ENCODE data around the gene BARX2.

The BARX2 gene

DNA sequence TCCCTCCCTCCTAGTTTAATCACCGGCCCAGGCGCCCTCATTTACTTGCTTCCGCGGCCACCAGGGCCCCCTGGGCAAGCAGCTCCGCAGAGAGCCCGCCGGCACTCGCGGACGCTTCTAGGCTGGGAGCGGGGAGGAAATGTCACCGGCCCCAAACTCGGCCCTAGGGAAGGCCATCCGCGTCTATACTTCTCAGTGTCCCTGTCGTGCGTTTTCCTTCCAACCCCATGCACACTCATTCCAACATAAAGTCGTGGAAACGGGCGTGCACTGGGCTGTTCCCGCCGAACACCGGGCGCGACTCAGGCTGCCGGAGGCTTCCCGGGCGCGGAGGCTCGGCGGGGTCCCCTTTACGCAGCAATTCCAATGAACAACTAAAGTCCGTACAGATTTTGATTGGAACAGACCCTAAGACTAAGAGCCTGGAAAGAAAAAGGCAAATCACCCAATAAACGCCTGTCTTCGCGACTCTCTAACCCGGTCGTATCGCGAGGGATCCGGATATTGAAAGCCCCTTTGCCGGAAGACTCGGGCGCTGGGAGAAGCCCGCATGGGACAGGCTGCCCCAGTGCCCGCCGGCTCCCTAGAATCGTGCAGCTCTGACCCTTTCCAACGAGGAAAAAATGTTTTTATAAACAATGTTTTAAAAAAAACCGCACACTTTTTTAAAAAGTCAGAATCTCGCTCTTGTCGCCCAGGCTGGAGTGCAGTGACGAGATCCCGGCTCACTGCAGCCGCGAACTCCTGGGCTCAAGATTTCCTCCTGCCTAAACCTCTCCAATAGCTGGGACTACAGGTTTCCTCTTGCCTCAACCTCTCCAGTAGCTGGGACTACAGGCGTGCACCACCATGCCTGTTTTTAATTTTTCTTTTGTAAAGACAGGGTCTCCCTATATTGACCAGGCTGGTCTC is 1.3 kb upstream of the BARX2 start:
- no peak for DNase-seq

DNA sequence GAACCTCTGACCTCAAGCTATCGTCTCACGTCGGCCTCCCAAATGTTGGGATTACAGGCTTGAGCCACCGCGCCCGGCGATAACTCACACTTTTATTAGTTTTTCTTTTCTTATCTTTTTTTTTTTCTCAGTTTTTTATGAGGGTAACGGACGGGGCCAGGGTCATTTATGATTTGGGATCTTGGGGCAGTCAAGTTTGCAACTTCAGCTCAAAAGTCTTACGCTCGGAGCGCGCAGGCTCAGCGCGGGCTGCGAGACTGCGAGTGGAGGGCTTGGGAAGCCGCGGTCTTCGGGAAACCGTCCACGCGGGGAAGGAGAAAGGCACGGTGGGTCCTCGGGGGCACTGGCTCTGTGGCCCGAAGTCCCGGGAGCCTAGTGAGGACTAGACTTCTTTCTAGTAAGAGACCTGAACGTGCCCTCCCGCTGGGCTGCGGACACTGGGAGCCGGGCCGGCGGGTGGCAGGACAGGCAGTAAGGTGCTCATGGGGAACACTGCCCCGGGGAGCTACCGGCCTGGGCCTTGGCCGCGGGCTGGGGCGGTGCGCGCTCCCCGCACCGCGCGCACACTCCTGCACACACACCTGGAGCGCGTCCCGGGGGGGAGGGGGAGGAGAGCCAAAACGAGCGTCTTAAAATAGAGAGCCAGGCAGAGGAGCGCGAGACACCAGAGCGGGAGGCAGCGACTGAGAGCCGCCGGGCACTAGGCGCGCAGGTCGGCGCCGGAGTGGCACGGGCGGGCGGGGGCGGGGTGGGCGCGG is 476 bp upstream of the BARX2 start:
- no peak for DNase-seq

- DNase-seq: no peak
Observed at GRCh38 chr11:129376658-129377341, 1.2 kb downstream of the BARX2 start.

DNA sequence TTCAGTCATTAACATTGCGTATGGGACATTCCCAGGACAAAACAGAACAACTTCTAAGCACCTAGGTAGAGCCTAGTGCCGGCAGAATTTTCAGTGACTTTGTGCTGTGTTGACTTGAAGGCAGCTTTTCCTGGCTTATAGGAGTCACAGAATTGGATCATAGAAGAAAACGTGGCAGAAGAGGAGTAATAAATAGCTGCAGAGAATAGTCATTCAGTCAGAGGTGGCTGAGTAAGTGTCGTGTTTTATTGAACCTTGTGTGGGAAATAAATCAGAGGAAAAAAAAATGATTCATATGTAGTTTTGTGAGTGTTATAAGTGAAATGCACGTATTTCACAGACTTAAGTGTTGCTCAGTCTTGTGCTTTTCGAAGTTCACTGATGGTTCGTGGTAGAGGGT is 2.1 kb downstream of the BARX2 start:
- DNase-seq: no peak

DNA sequence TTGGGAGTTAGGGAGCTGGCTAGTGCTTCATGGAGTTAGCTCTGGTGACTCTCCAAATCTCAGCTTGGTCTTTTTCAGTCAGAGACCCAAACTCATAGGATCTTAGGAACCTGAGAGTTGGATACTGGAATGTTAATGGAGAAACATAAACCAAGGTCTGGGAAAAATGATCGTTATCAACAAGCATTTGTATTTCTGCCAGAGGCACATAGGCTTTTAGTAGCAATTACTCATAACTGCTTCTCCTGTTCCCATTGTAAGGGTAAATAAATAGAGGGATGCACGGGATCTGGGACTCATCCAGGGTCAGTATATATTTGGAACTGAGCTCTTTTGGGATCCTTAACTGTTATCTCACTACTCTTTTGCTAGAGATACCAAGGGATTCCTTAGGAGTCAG is 4.8 kb downstream of the BARX2 start:
- no peak for DNase-seq

GRCh38 chr11:129382583-129382982 is 6.9 kb downstream of the BARX2 start:
- DNase-seq: no peak

- DNase-seq: no peak
Observed at GRCh38 chr11:129383060-129383459, 7.4 kb downstream of the BARX2 start.

DNA sequence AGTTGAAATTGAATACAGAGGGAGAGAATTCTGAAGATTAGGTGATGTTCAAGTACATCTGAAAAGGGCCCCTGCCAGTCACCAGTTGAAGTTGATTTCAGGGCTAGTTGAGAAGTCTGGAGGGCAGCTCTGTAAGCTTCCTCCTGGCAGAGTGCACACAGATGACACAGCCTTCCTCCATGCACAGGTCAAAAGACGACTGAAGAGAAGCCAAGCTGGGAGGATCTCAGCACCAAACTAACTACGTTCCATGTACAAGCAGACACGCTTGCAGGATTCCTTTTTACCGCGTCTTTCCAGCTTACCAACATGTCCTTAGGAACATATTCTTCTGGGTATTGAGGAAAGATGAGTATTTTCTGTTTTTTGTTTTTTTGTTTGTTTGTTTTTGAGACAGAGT is 7.9 kb downstream of the BARX2 start:
- DNase-seq: no peak

- DNase-seq: no peak
Observed at GRCh38 chr11:129384415-129384814, 8.8 kb downstream of the BARX2 start.

GRCh38 chr11:129385801-129386200 is 10.2 kb downstream of the BARX2 start:
- DNase-seq: no peak

DNA sequence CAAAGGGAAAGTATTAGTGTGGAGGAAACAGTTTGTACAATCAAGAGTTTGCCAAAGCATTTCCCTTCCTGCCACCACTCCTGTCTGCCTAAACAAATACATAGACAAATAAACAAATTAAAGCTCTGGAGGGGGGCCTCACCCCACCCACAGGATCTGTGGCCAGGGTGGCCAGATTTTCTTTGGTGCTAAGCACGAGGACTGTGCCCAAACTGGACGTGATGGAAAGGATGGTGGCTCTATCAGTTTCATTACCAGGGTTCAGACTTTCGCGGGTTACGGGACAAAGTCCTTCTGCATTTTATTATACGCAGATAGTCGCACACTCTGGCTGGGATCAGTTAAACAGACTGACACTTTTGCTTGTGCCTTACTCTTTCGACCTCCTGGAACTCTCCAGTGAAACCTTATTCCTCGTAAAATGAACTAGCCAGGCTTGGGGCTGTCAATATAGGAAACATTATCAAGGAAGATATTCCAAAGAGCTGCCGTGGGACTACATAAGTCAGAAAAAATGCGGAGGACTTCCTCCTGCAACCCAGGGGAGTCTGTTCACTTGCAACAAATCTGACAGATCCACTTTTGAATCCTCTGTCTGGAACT is 11.2 kb downstream of the BARX2 start:
- DNase-seq: no peak

- no peak for DNase-seq
Observed at GRCh38 chr11:129387434-129387833, 11.8 kb downstream of the BARX2 start.

DNA sequence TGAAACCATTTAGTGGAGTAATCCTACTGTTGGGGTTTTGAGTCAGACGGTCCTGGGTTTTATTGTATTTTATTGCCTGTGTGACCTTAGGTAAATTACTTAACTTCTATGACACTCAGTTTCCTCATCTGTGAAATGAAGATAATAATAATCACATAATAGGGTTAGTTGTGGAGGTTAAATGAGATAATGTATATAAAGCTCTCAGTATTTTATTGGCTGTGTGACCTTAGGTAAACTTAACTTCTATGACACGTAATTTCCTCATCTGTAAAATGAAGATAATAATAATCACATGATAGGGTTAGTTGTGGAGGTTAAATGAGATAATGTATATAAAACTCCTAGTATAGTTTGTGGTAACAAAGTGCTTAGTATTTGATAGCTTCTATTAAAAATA is 13.2 kb downstream of the BARX2 start:
- DNase-seq: no peak

DNA sequence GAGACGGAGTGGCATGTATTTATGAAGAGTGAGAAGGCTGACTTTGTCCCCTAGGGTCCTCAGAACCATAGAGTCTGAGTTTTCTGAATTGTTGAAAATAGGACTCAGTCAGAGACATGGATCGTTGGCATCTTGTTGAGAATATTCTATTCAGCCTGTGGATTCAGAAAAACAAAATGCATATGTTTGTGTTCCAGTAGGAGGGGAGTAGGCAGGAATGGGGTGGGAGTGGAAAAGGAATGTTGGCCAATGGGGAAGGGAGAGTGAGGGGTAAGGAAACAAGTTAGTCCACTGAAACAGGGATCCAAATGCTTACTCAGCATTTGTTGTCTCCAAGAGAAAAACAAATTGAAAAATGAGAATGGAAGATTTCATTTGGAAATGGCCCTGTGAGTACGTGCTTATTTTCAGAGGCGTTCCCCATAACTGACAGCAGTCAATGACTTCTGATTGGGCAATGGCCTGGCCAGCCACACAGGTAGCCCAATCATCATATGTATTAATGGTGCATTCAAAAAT is 14.7 kb downstream of the BARX2 start:
- no peak for DNase-seq

GRCh38 chr11:129391360-129391759 is 15.7 kb downstream of the BARX2 start:
- DNase-seq: no peak

DNA sequence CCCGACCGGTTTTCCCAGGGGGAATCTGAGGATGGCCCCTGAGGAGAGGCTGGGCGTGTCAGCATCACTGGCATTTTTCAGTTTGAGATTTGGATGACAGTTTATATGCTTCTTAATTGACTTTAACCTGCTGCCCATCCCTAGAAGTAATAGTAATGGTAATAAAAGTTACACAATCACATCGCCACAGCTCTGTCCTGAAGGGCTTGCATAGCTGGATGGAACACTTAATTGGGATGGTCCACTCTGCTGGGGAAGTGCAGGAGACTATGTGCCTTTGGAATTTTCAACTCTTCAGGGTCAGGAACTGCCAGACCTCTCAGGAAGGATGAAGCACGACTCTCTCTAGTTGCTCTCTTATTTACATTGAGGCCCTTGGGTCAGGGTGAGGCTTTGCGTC is 16.2 kb downstream of the BARX2 start:
- DNase-seq: no peak

DNA sequence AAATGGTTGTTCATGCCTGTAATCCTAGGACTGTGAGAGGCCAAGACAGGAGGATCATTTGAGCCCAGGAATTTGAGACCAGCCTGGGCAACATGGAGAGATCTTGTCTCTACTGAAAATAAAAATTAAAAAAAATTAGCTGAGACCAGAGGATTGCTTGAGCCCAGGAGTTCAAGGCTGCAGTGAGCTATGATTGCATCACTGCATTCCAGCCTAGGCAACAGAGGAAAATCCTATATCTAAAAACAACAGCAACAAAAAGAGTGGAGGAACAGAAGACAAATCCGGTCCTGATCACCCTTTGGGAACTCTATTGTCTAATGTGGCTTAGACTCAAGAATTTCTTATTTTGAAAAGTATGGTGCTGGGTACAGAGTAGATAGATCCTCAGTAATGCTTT is 17.3 kb downstream of the BARX2 start:
- DNase-seq: no peak

DNA sequence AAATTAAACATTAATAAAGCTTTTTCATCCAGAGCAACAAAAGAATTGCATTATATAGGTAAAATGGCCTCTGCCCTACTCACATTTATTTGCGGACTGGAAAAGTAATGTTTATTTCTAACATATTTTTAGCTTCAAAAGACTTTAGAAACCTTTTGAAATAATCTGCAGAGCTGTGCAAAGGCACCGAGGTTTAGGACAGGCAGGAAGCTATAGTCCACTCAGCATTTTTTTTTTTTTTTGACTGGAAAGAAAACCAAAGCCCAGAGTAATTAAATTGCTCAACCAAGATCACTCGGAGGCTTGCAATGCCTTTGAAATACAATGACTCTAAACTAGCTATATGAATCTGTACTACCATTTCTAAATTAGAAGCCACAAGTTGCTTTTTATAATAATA is 19.1 kb downstream of the BARX2 start:
- no peak for DNase-seq

DNA sequence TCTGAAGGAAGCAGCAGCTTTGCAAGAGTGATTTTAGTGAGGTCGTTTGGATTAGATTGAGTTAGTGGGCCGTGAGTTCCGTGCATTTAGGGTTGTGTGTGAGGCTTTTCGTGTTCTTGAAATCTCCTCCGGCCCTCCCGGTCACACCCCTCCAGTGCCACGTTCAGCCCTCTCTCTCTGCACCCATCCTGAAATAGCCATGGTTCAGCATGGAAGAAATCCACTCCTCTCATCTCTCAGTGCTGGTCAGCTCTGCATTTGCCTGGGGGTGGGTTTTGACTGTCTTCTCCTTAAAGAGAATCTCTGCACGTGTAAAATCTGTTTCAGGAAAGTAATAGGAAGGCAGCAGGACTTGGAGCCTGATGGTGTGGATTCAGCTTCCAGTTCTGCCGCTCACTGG is 19.8 kb downstream of the BARX2 start:
- no peak for DNase-seq

DNA sequence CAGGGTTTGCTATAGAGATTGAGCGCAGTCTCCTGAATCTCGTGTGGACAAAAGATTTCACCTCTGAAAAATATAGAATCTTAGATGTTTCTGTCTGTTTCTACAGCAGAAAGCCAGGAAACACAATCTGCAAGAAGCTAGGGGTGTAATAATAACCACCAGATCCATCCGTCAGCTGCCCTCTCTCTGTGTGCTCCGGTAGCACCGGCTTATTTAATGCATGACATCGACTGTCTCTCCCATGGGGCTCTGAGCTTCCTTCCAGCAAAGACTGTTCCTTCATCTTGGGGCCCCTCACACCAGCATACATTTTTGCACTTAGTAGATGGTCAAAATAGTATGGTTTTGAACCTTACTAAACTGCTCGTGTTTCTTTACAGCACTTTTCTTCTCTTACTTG is 20.2 kb downstream of the BARX2 start:
- no peak for DNase-seq

- DNase-seq: no peak
Observed at GRCh38 chr11:129396454-129396853, 20.8 kb downstream of the BARX2 start.

DNA sequence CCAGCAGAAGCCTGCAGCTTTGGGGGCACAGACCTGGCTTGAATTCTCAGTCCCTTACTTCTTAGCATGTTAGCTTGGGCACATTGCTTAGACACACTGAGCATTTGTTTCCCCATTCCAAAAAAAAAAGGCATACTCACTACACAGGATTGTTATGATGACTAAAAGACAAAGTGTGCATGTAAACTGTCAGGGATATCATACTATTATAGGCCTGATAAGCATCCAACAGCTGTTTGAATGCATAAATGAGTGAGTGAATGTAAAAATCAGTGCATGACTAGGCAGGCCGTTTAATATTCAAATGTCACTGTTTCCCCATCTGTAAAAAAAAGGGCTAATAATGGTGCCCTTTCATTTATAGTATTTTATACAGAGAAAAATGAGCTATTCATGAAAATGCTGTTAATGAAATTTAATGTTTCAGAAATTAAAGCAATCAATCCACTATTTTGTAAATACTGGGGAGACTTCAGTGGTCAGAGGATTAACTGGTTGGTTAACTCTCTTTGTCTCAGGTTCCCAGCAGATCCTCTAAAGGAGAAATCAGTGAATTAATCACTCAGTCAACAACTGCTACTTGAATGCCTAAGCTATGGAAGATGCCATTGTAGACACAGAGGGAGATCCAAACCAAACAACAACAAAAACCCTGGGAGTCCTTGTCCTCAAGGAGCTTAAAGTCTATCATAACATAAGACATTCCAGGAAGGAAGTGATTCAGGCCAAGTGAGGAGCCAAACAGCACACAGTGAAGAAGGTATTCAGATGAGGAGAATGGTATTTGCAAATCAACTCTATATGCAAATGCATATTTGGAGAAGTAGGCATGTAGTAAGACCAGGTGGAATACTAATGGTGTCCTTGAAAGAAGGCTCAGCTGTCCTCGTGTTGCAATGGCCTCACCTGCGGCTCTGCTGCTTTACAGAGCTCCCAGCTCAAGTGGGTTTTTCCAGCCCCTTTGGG is 26.8 kb downstream of the BARX2 start:
- no peak for DNase-seq
